ENCODE measurements around the gene UMAD1.
A peak's percentile ranks its signal among the peaks of the same experiment; 100 is the strongest.
"Not testable (repeated sequence)": the region's sequence is repeated elsewhere in the genome, so short reads cannot be mapped to it uniquely, and the experiment has no call there.

UMAD1 gene

GRCh38 chr7:7630626-7631329 lies 9.8 kb upstream of the UMAD1 start:
- no peaks in the 10 kb centered on the region for H3K4me1 ChIP-seq
- peaks cover 6% of the 10 kb centered on the region for H3K36me3 ChIP-seq (replicated peaks)
- no peak overlapping the region for H3K4me3 ChIP-seq
- DNase-seq (ENCODE audit: low spot score in 2 of 2), result no peak
- H3K9me3 ChIP-seq, result no peaks in the 10 kb centered on the region; the same call in 1 of the 2 replicates
- in situ Hi-C loops (cut with MboI; ENCODE audit: low sequenced_read_pairs), result no loop called here
- H3K27me3 ChIP-seq (ENCODE audit: low read depth), result no peaks in the 10 kb centered on the region

GRCh38 chr7:7639421-7639820 lies 1.1 kb upstream of the UMAD1 start:
- Histone ChIP-seq H3K9me3 (no peaks in the 10 kb centered on the region), H3K4me3 (peak overlapping the region; percentile 74), H3K27me3 (ENCODE audit: low read depth) (no peaks in the 10 kb centered on the region), H3K36me3 (replicated peaks) (peaks cover 23% of the 10 kb centered on the region), H3K4me1 (peaks cover 16% of the 10 kb centered on the region)
- DNase-seq (ENCODE audit: low spot score in 2 of 2), result no peak
- in situ Hi-C loops (cut with MboI; ENCODE audit: low sequenced_read_pairs), result no loop called here

- Histone ChIP-seq H3K36me3 (replicated peaks) (peaks cover 25% of the 10 kb centered on the region), H3K4me1 (peaks cover 16% of the 10 kb centered on the region), H3K27me3 (ENCODE audit: low read depth) (no peaks in the 10 kb centered on the region), H3K4me3 (peak overlapping the region; percentile 74), H3K9me3 (no peaks in the 10 kb centered on the region)
- in situ Hi-C loops (cut with MboI; ENCODE audit: low sequenced_read_pairs), result no loop called here
- DNase-seq (ENCODE audit: low spot score in 2 of 2), result peak in 1 of 2 experiments; percentile 35
These were observed 718 bp upstream of the UMAD1 start for GRCh38 chr7:7639847-7640220.

- peaks cover 16% of the 10 kb centered on the region for H3K4me1 ChIP-seq
- H3K4me3 ChIP-seq, result peak overlapping the region; percentile 74
- peaks cover 17% of the 10 kb centered on the region for H3K36me3 ChIP-seq (replicated peaks)
- in situ Hi-C loops (cut with MboI; ENCODE audit: low sequenced_read_pairs), result no loop called here
- DNase-seq (ENCODE audit: low spot score in 2 of 2), result peak; percentile 32 to 34
- H3K9me3 ChIP-seq, result no peaks in the 10 kb centered on the region
- no peaks in the 10 kb centered on the region for H3K27me3 ChIP-seq (ENCODE audit: low read depth)
These were observed 644 bp downstream of the UMAD1 start for GRCh38 chr7:7641129-7641663.

DNA sequence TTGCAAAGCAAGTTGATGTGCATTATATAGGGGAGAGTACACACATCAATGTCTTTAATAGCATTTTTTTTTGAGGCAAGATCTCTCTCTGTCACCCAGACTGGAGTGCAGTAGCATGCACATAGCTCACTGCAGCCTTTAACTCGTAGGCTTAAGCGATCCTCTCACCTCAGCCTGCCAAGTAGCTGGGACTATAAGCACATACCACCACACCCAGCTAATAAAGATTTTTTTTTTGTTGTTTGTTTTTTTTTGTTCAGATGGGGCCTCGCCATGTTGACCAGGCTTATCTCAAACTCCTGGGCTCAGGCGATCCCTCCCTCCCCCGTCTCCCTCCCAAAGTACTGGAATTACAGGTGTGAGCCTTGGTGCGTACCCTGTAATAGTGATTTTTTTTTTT lies 1.5 kb downstream of the UMAD1 start:
- Histone ChIP-seq H3K9me3 (no peaks in the 10 kb centered on the region), H3K4me1 (peaks cover 16% of the 10 kb centered on the region), H3K27me3 (ENCODE audit: low read depth) (no peaks in the 10 kb centered on the region), H3K4me3 (peak overlapping the region; percentile 74), H3K36me3 (replicated peaks) (peaks cover 8% of the 10 kb centered on the region)
- in situ Hi-C loops (cut with MboI; ENCODE audit: low sequenced_read_pairs), result no loop called here
- DNase-seq (ENCODE audit: low spot score in 2 of 2), result peak; percentile 59 to 65

- Histone ChIP-seq H3K4me3 (no peak overlapping the region), H3K27me3 (ENCODE audit: low read depth) (no peaks in the 10 kb centered on the region), H3K9me3 (no peaks in the 10 kb centered on the region), H3K4me1 (peaks cover 2% of the 10 kb centered on the region), H3K36me3 (replicated peaks) (peaks cover 2% of the 10 kb centered on the region; the same call in 1 of the 2 replicates)
- no peak for DNase-seq (ENCODE audit: low spot score in 2 of 2)
- in situ Hi-C loops (cut with MboI; ENCODE audit: low sequenced_read_pairs), result no loop called here
These were observed 7.0 kb downstream of the UMAD1 start for GRCh38 chr7:7647495-7648036.

- in situ Hi-C loops (cut with MboI; ENCODE audit: low sequenced_read_pairs), result loop anchor here (25.0 kb wide), 1 partner anchor 562 kb away; no protein-coding TSS in a partner anchor
- no peaks in the 10 kb centered on the region for H3K27me3 ChIP-seq (ENCODE audit: low read depth)
- no peak overlapping the region for H3K4me3 ChIP-seq
- no peak for DNase-seq (ENCODE audit: low spot score in 2 of 2)
- no peaks in the 10 kb centered on the region for H3K9me3 ChIP-seq
- no peaks in the 10 kb centered on the region for H3K36me3 ChIP-seq (replicated peaks)
- H3K4me1 ChIP-seq, result no peaks in the 10 kb centered on the region
These were observed 10.2 kb downstream of the UMAD1 start for GRCh38 chr7:7650682-7651206.

DNA sequence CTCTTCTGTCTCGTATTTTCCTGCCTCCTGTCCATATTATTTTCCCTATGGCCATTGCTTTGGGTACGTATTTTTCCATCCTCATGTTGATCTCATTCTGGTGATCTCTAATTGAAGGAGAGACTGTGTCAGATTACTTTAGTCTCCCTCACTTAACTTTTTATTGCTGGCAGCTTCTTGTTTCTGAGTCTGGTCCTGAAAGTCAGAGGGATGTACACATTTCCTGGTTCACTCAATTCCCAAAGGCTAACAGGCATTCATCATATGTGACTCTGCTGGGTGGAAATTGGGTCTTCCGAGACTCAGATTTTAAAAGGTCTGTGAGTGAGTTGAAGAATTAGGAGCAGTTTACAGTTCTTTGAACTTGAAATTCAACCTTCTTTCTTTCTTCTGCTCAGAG lies 10.9 kb downstream of the UMAD1 start:
- Histone ChIP-seq H3K27me3 (ENCODE audit: low read depth) (no peaks in the 10 kb centered on the region), H3K36me3 (replicated peaks) (no peaks in the 10 kb centered on the region), H3K9me3 (no peaks in the 10 kb centered on the region), H3K4me3 (no peak overlapping the region), H3K4me1 (no peaks in the 10 kb centered on the region)
- DNase-seq (ENCODE audit: low spot score in 2 of 2), result no peak
- in situ Hi-C loops (cut with MboI; ENCODE audit: low sequenced_read_pairs), result loop anchor here (25.0 kb wide), 1 partner anchor 561 kb away; no protein-coding TSS in a partner anchor

GRCh38 chr7:7652798-7653540 lies 12.4 kb downstream of the UMAD1 start:
- Histone ChIP-seq H3K9me3 (no peaks in the 10 kb centered on the region), H3K4me1 (no peaks in the 10 kb centered on the region), H3K4me3 (no peak overlapping the region), H3K27me3 (ENCODE audit: low read depth) (no peaks in the 10 kb centered on the region), H3K36me3 (replicated peaks) (no peaks in the 10 kb centered on the region)
- no peak for DNase-seq (ENCODE audit: low spot score in 2 of 2)
- in situ Hi-C loops (cut with MboI; ENCODE audit: low sequenced_read_pairs), result loop anchor here (25.0 kb wide), 1 partner anchor 559 kb away; no protein-coding TSS in a partner anchor

GRCh38 chr7:7653593-7654187 lies 13.1 kb downstream of the UMAD1 start:
- Histone ChIP-seq H3K36me3 (replicated peaks) (no peaks in the 10 kb centered on the region), H3K27me3 (ENCODE audit: low read depth) (no peaks in the 10 kb centered on the region), H3K4me1 (no peaks in the 10 kb centered on the region), H3K9me3 (no peaks in the 10 kb centered on the region), H3K4me3 (no peak overlapping the region)
- in situ Hi-C loops (cut with MboI; ENCODE audit: low sequenced_read_pairs), result loop anchor here (25.0 kb wide), 1 partner anchor 559 kb away; no protein-coding TSS in a partner anchor
- DNase-seq (ENCODE audit: low spot score in 2 of 2), result peak in 1 of 2 experiments; percentile 73

GRCh38 chr7:7654964-7655715 lies 14.6 kb downstream of the UMAD1 start:
- Histone ChIP-seq H3K36me3 (replicated peaks) (no peaks in the 10 kb centered on the region), H3K9me3 (no peaks in the 10 kb centered on the region), H3K4me1 (no peaks in the 10 kb centered on the region), H3K4me3 (no peak overlapping the region), H3K27me3 (ENCODE audit: low read depth) (no peaks in the 10 kb centered on the region)
- DNase-seq (ENCODE audit: low spot score in 2 of 2), result no peak
- in situ Hi-C loops (cut with MboI; ENCODE audit: low sequenced_read_pairs), result loop anchor here (25.0 kb wide), 1 partner anchor 557 kb away; no protein-coding TSS in a partner anchor

GRCh38 chr7:7656459-7656858 lies 15.9 kb downstream of the UMAD1 start:
- DNase-seq (ENCODE audit: low spot score in 2 of 2), result not testable (repeated sequence)

More at GRCh38 chr7:7656459-7656858, 15.9 kb downstream of the UMAD1 start:
- in situ Hi-C loops (cut with MboI; ENCODE audit: low sequenced_read_pairs), result loop anchor here (25.0 kb wide), 1 partner anchor 556 kb away; no protein-coding TSS in a partner anchor
- H3K27me3 ChIP-seq (ENCODE audit: low read depth); H3K36me3 ChIP-seq (replicated peaks); H3K9me3 ChIP-seq; H3K4me3 ChIP-seq; H3K4me1 ChIP-seq: not testable (repeated sequence)

Data from HAP-1 (cell line).